Measurements from ENCODE around the gene PC.

GRCh38 chr11:66951135-66951534, 7.0 kb downstream of the PC start:
- TF ChIP-seq EZH2 (IDR thresholded peaks at IDR 0.05; ENCODE audit: borderline replicate concordance) (no peak), CTCF (IDR thresholded peaks at IDR 0.05; ENCODE audit: poor library complexity) (no peak), EZH2phosphoT487 (IDR thresholded peaks at IDR 0.05; ENCODE audit: low read depth, severe bottlenecking, unreplicated experiment) (no peak)

All from hepatocyte (in vitro differentiated cells).